ENCODE data around the gene HOXD11. TPM values are rescaled to one million over a fixed set of nuclear protein-coding genes. Genes with fewer than 3 reads are reported as not detected.
A peak's percentile ranks its signal among the peaks of the same experiment; 100 is the strongest.

Gene HOXD11
- total and polyA plus RNA-seq, 2 donors (not counting 3 experiments of a cell fraction or from before 2014, with no cell fraction given), result not detected

DNA sequence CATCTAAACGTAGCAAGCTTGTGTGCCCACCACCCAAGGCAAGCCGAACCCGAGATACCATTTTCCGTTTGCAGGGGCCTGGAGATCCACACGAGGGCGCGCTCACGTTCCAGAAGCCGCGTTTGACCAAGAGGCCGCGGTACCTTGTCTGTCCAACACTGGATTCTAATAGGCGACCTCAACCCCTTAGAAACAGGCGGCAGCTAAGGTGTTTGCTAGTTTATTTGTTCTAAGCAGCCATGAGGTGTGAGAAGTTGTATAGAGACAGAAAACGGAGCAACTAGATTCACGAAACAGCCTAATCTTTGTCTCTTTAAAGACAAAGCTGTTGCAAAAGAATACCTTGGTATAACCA, 4.2 kb downstream of the HOXD11 start:
- peak; percentile 92 for FAIRE-seq
- intact Hi-C loops (cut with micrococcal nuclease), result no loop called here
- Histone ChIP-seq H3K36me3 (ENCODE audit: control insufficient read depth in 2 of 2, extremely low read depth in 1 of 2, insufficient read depth in 2 of 2, low read length in 2 of 2) (no peaks in the 10 kb centered on the region), H2AFZ (ENCODE audit: low read depth, low read length) (no peak overlapping the region), H3K27me3 (ENCODE audit: control insufficient read depth in 2 of 2, insufficient read depth in 2 of 2, low read length in 2 of 2) (peaks cover 79 to 96% of the 10 kb centered on the region in 2 experiments), H3K79me2 (ENCODE audit: control insufficient read depth, insufficient read depth, low read length) (no peaks in the 10 kb centered on the region), H3K9ac (replicated peaks; ENCODE audit: extremely low read depth, insufficient read depth, low read length) (no peak overlapping the region), H3K9me3 (replicated peaks; ENCODE audit: control insufficient read depth, insufficient read depth, low read length) (no peaks in the 10 kb centered on the region), H3K9me1 (replicated peaks; ENCODE audit: control insufficient read depth, extremely low read depth, insufficient read depth, low read length) (no peaks in the 10 kb centered on the region), H3K4me2 (ENCODE audit: insufficient read depth, low read length) (no peak overlapping the region), H3K4me3 (replicated peaks in 1 of 3; ENCODE audit: insufficient read depth in 1 of 3, low read depth in 1 of 3, low read length in 3 of 3) (no peak overlapping the region), H4K20me1 (replicated peaks; ENCODE audit: control insufficient read depth, extremely low read depth, insufficient read depth, low read length) (no peaks in the 10 kb centered on the region), H3K27ac (ENCODE audit: insufficient read depth, low read depth, low read length) (no peak overlapping the region), H3K4me1 (ENCODE audit: control insufficient read depth, extremely low read depth, insufficient read depth, low read length) (no peaks in the 10 kb centered on the region)
- ChIA-PET POLR2A (no interaction called here), CTCF (interaction anchor here (0.6 to 4.3 kb wide), 24 partner anchors 9 to 1115 kb away, joined by 3 to 24 read pairs (median 5); partner anchors contain the start of gene HOXD9)
- TF ChIP-seq, protein P1, sequence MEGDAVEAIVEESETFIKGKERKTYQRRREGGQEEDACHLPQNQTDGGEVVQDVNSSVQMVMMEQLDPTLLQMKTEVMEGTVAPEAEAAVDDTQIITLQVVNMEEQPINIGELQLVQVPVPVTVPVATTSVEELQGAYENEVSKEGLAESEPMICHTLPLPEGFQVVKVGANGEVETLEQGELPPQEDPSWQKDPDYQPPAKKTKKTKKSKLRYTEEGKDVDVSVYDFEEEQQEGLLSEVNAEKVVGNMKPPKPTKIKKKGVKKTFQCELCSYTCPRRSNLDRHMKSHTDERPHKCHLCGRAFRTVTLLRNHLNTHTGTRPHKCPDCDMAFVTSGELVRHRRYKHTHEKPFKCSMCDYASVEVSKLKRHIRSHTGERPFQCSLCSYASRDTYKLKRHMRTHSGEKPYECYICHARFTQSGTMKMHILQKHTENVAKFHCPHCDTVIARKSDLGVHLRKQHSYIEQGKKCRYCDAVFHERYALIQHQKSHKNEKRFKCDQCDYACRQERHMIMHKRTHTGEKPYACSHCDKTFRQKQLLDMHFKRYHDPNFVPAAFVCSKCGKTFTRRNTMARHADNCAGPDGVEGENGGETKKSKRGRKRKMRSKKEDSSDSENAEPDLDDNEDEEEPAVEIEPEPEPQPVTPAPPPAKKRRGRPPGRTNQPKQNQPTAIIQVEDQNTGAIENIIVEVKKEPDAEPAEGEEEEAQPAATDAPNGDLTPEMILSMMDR (IDR thresholded peaks at IDR 0.05; ENCODE audit: extremely low read depth in 1 of 2, insufficient read depth in 1 of 2, low read depth in 1 of 2, low read length in 2 of 2), result peak; percentile 87 to 93
- TF ChIP-seq GATA2 (IDR thresholded peaks at IDR 0.05; ENCODE audit: insufficient read depth, insufficient read length, low read depth, low read length), result no peak
- peak; percentile 74 for DNase-seq (ENCODE audit: low read depth, low spot score)
- dilution Hi-C loops (cut with MboI; ENCODE audit: extremely low pct_ligation_motif_present, low sequenced_read_pairs), result no loop called here
- no TSS peak for BruUV-seq (replicated peaks)

DNA sequence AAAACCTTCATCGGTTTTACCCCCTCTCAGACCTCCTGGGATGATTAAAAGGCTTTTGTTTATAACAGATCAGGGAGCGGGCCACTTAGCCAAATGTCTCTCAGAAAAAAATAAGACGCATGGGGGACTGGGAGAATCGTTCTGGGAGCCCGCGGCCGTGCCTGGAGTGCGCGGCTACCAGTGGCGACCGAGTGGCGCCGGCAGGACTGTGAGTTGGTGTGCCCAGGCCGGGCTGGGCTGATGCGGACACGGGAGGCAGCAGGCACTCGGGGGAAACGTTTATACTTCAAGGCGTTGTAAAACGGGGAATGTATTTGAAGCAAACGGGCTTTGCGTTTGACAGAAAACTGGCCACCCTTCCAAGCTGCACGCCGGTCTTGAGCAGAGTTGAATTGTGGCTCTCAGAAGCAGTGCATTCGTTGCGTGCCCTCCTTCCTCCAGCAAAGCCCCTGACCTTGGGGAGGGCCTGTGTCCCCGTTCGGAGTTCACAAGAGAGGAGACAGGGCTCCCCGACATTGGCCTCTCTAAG, 4.8 kb downstream of the HOXD11 start:
- Histone ChIP-seq H3K4me3 (replicated peaks in 1 of 3; ENCODE audit: insufficient read depth in 1 of 3, low read depth in 1 of 3, low read length in 3 of 3) (no peak overlapping the region), H2AFZ (ENCODE audit: low read depth, low read length) (no peak overlapping the region), H3K4me1 (ENCODE audit: control insufficient read depth, extremely low read depth, insufficient read depth, low read length) (peaks cover 3% of the 10 kb centered on the region), H4K20me1 (replicated peaks; ENCODE audit: control insufficient read depth, extremely low read depth, insufficient read depth, low read length) (no peaks in the 10 kb centered on the region), H3K36me3 (ENCODE audit: control insufficient read depth in 2 of 2, extremely low read depth in 1 of 2, insufficient read depth in 2 of 2, low read length in 2 of 2) (no peaks in the 10 kb centered on the region), H3K27ac (ENCODE audit: insufficient read depth, low read depth, low read length) (no peak overlapping the region), H3K79me2 (ENCODE audit: control insufficient read depth, insufficient read depth, low read length) (no peaks in the 10 kb centered on the region), H3K9me1 (replicated peaks; ENCODE audit: control insufficient read depth, extremely low read depth, insufficient read depth, low read length) (no peaks in the 10 kb centered on the region), H3K9me3 (replicated peaks; ENCODE audit: control insufficient read depth, insufficient read depth, low read length) (no peaks in the 10 kb centered on the region), H3K4me2 (ENCODE audit: insufficient read depth, low read length) (no peak overlapping the region), H3K9ac (replicated peaks; ENCODE audit: extremely low read depth, insufficient read depth, low read length) (no peak overlapping the region), H3K27me3 (ENCODE audit: control insufficient read depth in 2 of 2, insufficient read depth in 2 of 2, low read length in 2 of 2) (peaks cover 79 to 97% of the 10 kb centered on the region in 2 experiments)
- POLR2A ChIA-PET, result no interaction called here
- dilution Hi-C loops (cut with MboI; ENCODE audit: extremely low pct_ligation_motif_present, low sequenced_read_pairs) (no loop called here), intact Hi-C loops (cut with micrococcal nuclease) (no loop called here)
- TF ChIP-seq EZH2 (IDR thresholded peaks at IDR 0.05; ENCODE audit: borderline replicate concordance, low read depth, low read length, severe bottlenecking) (peak; percentile 97), POLR2A (IDR thresholded peaks at IDR 0.05; ENCODE audit: low read depth, low read length) (no peak)
- CTCF ChIA-PET, result interaction anchor here (0.6 to 4.3 kb wide), 23 partner anchors 9 to 1037 kb away, joined by 3 to 24 read pairs (median 5); partner anchors contain the start of gene HOXD9
- FAIRE-seq (no peak), DNase-seq (ENCODE audit: low read depth, low spot score) (no peak)
- BruUV-seq (replicated peaks), result no TSS peak

Data from endothelial cell of umbilical vein (primary cell).